Measurements from ENCODE around the gene HS6ST3.

The HS6ST3 gene

GRCh38 chr13:96221471-96221870 lies 131.6 kb downstream of the HS6ST3 start:
- H4K20me1 ChIP-seq (ENCODE audit: insufficient read depth, low read length) = no peaks in the 10 kb centered on the region
- no peak overlapping the region for H3K4me2 ChIP-seq (ENCODE audit: insufficient read depth, low read length)
- H2AFZ ChIP-seq (ENCODE audit: low read depth, low read length) = no peak overlapping the region
- DNase-seq = no peak
- H3K4me1 ChIP-seq (ENCODE audit: insufficient read depth, low read length) = no peaks in the 10 kb centered on the region
- no peak overlapping the region for H3K27ac ChIP-seq (ENCODE audit: low read length)
- H3K79me2 ChIP-seq (ENCODE audit: insufficient read depth, low read length) = no peaks in the 10 kb centered on the region
- no peaks in the 10 kb centered on the region for H3K9me3 ChIP-seq (ENCODE audit: insufficient read depth, low read length, severe bottlenecking)
- TF ChIP-seq EZH2 (IDR thresholded peaks at IDR 0.05; ENCODE audit: borderline replicate concordance, low read depth, low read length, severe bottlenecking) (no peak), CTCF (IDR thresholded peaks at IDR 0.05; ENCODE audit: borderline replicate concordance, extremely low read depth, low read length, poor library complexity, severe bottlenecking) (no peak)
- no peaks in the 10 kb centered on the region for H3K27me3 ChIP-seq (ENCODE audit: insufficient read depth, low read length, poor library complexity)
- no peaks in the 10 kb centered on the region for H3K36me3 ChIP-seq (ENCODE audit: insufficient read depth, low read length)
- H3K9ac ChIP-seq (ENCODE audit: low read depth, low read length) = no peak overlapping the region
- ATAC-seq (ENCODE audit: insufficient read depth, low read depth) = no peak
- H3K4me3 ChIP-seq (ENCODE audit: low read depth in 1 of 2, low read length in 2 of 2) = no peak overlapping the region

DNA sequence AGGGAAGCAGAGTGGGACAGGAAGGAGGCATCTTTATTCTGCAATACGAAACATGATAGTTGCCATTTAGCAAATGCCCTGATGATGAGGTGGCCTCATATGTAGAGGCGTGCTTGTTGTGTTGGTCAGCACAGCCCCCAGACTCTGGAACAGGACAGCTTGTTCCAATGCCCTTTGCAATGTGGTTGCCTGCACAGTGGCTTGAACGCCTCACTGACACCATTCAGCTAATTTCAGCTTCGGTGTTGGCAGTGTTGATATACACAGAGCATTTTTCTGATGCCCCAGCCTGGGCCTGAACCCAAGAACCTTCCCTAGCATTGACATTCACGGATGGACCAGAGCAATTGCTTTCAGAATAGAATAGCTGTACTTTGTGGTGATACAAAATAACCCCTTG lies 133.3 kb downstream of the HS6ST3 start:
- Histone ChIP-seq H3K9ac (ENCODE audit: low read depth, low read length) (no peak overlapping the region), H3K9me3 (ENCODE audit: insufficient read depth, low read length, severe bottlenecking) (no peaks in the 10 kb centered on the region), H3K36me3 (ENCODE audit: insufficient read depth, low read length) (no peaks in the 10 kb centered on the region), H3K4me1 (ENCODE audit: insufficient read depth, low read length) (no peaks in the 10 kb centered on the region), H3K27ac (ENCODE audit: low read length) (no peak overlapping the region), H4K20me1 (ENCODE audit: insufficient read depth, low read length) (no peaks in the 10 kb centered on the region), H2AFZ (ENCODE audit: low read depth, low read length) (no peak overlapping the region), H3K4me3 (ENCODE audit: low read depth in 1 of 2, low read length in 2 of 2) (no peak overlapping the region), H3K4me2 (ENCODE audit: insufficient read depth, low read length) (no peak overlapping the region), H3K79me2 (ENCODE audit: insufficient read depth, low read length) (no peaks in the 10 kb centered on the region), H3K27me3 (ENCODE audit: insufficient read depth, low read length, poor library complexity) (no peaks in the 10 kb centered on the region)
- ATAC-seq (ENCODE audit: insufficient read depth, low read depth) (no peak), DNase-seq (no peak)
- TF ChIP-seq EZH2 (IDR thresholded peaks at IDR 0.05; ENCODE audit: borderline replicate concordance, low read depth, low read length, severe bottlenecking) = no peak
- TF ChIP-seq CTCF (IDR thresholded peaks at IDR 0.05; ENCODE audit: borderline replicate concordance, extremely low read depth, low read length, poor library complexity, severe bottlenecking) = no peak

GRCh38 chr13:96229356-96229755 lies 139.4 kb downstream of the HS6ST3 start:
- Histone ChIP-seq H3K4me2 (ENCODE audit: insufficient read depth, low read length) (no peak overlapping the region), H3K4me3 (ENCODE audit: low read depth in 1 of 2, low read length in 2 of 2) (no peak overlapping the region), H3K9ac (ENCODE audit: low read depth, low read length) (no peak overlapping the region), H3K27ac (ENCODE audit: low read length) (no peak overlapping the region), H3K4me1 (ENCODE audit: insufficient read depth, low read length) (no peaks in the 10 kb centered on the region), H4K20me1 (ENCODE audit: insufficient read depth, low read length) (no peaks in the 10 kb centered on the region), H3K9me3 (ENCODE audit: insufficient read depth, low read length, severe bottlenecking) (no peaks in the 10 kb centered on the region), H3K27me3 (ENCODE audit: insufficient read depth, low read length, poor library complexity) (no peaks in the 10 kb centered on the region), H3K79me2 (ENCODE audit: insufficient read depth, low read length) (no peaks in the 10 kb centered on the region), H3K36me3 (ENCODE audit: insufficient read depth, low read length) (no peaks in the 10 kb centered on the region), H2AFZ (ENCODE audit: low read depth, low read length) (no peak overlapping the region)
- ATAC-seq (ENCODE audit: insufficient read depth, low read depth) (no peak), DNase-seq (no peak)
- TF ChIP-seq CTCF (IDR thresholded peaks at IDR 0.05; ENCODE audit: borderline replicate concordance, extremely low read depth, low read length, poor library complexity, severe bottlenecking) (peak; percentile 42), EZH2 (IDR thresholded peaks at IDR 0.05; ENCODE audit: borderline replicate concordance, low read depth, low read length, severe bottlenecking) (no peak)

DNA sequence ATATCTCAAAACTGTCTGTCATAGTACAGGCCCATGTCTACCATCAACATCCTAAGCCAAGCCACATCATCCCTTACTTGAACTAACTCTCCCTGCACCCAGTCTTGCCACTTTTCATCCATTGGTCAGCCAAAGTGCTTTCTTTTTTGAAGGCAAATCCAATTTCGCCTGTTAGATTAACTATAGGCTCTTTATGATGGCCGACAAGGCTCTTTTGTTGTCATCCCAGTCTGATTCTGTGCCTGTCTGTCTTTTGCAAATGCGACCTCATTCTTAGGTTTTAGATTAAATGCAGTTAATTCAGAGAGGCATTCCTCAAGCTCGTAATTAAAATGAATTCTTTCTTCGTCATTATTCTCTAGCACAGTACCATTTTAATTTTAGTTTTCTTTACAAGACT lies 148.3 kb downstream of the HS6ST3 start:
- Histone ChIP-seq H3K4me2 (ENCODE audit: insufficient read depth, low read length) (no peak overlapping the region), H3K9ac (ENCODE audit: low read depth, low read length) (no peak overlapping the region), H3K36me3 (ENCODE audit: insufficient read depth, low read length) (no peaks in the 10 kb centered on the region), H3K79me2 (ENCODE audit: insufficient read depth, low read length) (no peaks in the 10 kb centered on the region), H3K9me3 (ENCODE audit: insufficient read depth, low read length, severe bottlenecking) (no peaks in the 10 kb centered on the region), H4K20me1 (ENCODE audit: insufficient read depth, low read length) (no peaks in the 10 kb centered on the region), H3K4me3 (ENCODE audit: low read depth in 1 of 2, low read length in 2 of 2) (no peak overlapping the region), H3K4me1 (ENCODE audit: insufficient read depth, low read length) (no peaks in the 10 kb centered on the region), H2AFZ (ENCODE audit: low read depth, low read length) (no peak overlapping the region), H3K27ac (ENCODE audit: low read length) (no peak overlapping the region), H3K27me3 (ENCODE audit: insufficient read depth, low read length, poor library complexity) (no peaks in the 10 kb centered on the region)
- DNase-seq (no peak), ATAC-seq (ENCODE audit: insufficient read depth, low read depth) (no peak)
- TF ChIP-seq EZH2 (IDR thresholded peaks at IDR 0.05; ENCODE audit: borderline replicate concordance, low read depth, low read length, severe bottlenecking) (no peak), CTCF (IDR thresholded peaks at IDR 0.05; ENCODE audit: borderline replicate concordance, extremely low read depth, low read length, poor library complexity, severe bottlenecking) (no peak)

All from DND-41 (cell line).